Activated naive CD8-positive, alpha-beta T cell treated with anti-CD3 and anti-CD28 coated beads, Interleukin-2, amount 50 U/mL, for 24 hours (primary cell): ENCODE results near the gene MAPK1.
"Not testable (repeated sequence)": the region's sequence is repeated elsewhere in the genome, so short reads cannot be mapped to it uniquely, and the experiment has no call there.

Experiments
- ATAC-seq: fragments of 150-1000 bp; cut with Tn5 transposase; one replicate; pipeline ENCODE4 v1.10.0; 2021
- DNase-seq: peaks from one replicate; pipeline ENCODE4 v3.0.0; 2021
- H3K27ac Mint-ChIP-seq: one replicate; pipeline ENCODE4 v1.8.0; 2021; ENCODE audit warnings: mild to moderate bottlenecking, mixed read lengths
- H3K27me3 Mint-ChIP-seq: one replicate; pipeline ENCODE4 v1.8.0; 2021; ENCODE audit warnings: mixed read lengths
- H3K36me3 Mint-ChIP-seq: one replicate; pipeline ENCODE4 v1.8.0; 2021; ENCODE audit warnings: low read depth, mixed read lengths
- H3K4me1 Mint-ChIP-seq: one replicate; pipeline ENCODE4 v1.8.0; 2021; ENCODE audit warnings: mixed read lengths
- H3K4me3 Mint-ChIP-seq: one replicate; pipeline ENCODE4 v1.8.0; 2021; ENCODE audit warnings: mild to moderate bottlenecking, moderate library complexity, mixed read lengths
- H3K9me3 Mint-ChIP-seq: one replicate; pipeline ENCODE4 v1.8.0; 2021; ENCODE audit warnings: mixed read lengths

The MAPK1 gene

GRCh38 chr22:21896275-21896674 lies 28.8 kb upstream of the MAPK1 start:
- not testable (repeated sequence) for H3K4me3 Mint-ChIP-seq

GRCh38 chr22:21894799-21895198 lies 27.4 kb upstream of the MAPK1 start:
- Mint-ChIP-seq H3K27me3 (no peaks in the 10 kb centered on the region), H3K4me1 (no peaks in the 10 kb centered on the region), H3K9me3 (no peaks in the 10 kb centered on the region), H3K27ac (no peak overlapping the region), H3K4me3 (no peak overlapping the region), H3K36me3 (no peaks in the 10 kb centered on the region)
- ATAC-seq = no peak
- no peak for DNase-seq

More at GRCh38 chr22:21896275-21896674, 28.8 kb upstream of the MAPK1 start:
- not testable (repeated sequence) for H3K27me3 Mint-ChIP-seq, DNase-seq, H3K27ac Mint-ChIP-seq, ATAC-seq, H3K9me3 Mint-ChIP-seq, H3K36me3 Mint-ChIP-seq, H3K4me1 Mint-ChIP-seq

GRCh38 chr22:21889251-21889990 lies 22.0 kb upstream of the MAPK1 start:
- H3K27ac Mint-ChIP-seq = no peak overlapping the region
- H3K4me1 Mint-ChIP-seq = no peaks in the 10 kb centered on the region
- H3K9me3 Mint-ChIP-seq = no peaks in the 10 kb centered on the region
- H3K36me3 Mint-ChIP-seq = no peaks in the 10 kb centered on the region
- no peak for ATAC-seq
- H3K4me3 Mint-ChIP-seq = no peak overlapping the region
- DNase-seq = no peak
- peaks cover 2% of the 10 kb centered on the region for H3K27me3 Mint-ChIP-seq

GRCh38 chr22:21887841-21888240 lies 20.4 kb upstream of the MAPK1 start:
- Mint-ChIP-seq H3K27me3 (peaks cover 2% of the 10 kb centered on the region), H3K4me1 (no peaks in the 10 kb centered on the region), H3K9me3 (no peaks in the 10 kb centered on the region), H3K36me3 (no peaks in the 10 kb centered on the region), H3K27ac (no peak overlapping the region), H3K4me3 (no peak overlapping the region)
- ATAC-seq (no peak), DNase-seq (no peak)

GRCh38 chr22:21883930-21884329 lies 16.5 kb upstream of the MAPK1 start:
- not testable (repeated sequence) for DNase-seq, H3K27ac Mint-ChIP-seq, H3K4me1 Mint-ChIP-seq, H3K9me3 Mint-ChIP-seq, H3K36me3 Mint-ChIP-seq, ATAC-seq, H3K27me3 Mint-ChIP-seq, H3K4me3 Mint-ChIP-seq

- not testable (repeated sequence) for H3K27ac Mint-ChIP-seq, H3K27me3 Mint-ChIP-seq, DNase-seq, H3K4me3 Mint-ChIP-seq, H3K4me1 Mint-ChIP-seq, ATAC-seq, H3K9me3 Mint-ChIP-seq, H3K36me3 Mint-ChIP-seq
These were observed 15.4 kb upstream of the MAPK1 start for GRCh38 chr22:21882754-21883333.

GRCh38 chr22:21881841-21882753 lies 14.7 kb upstream of the MAPK1 start:
- Mint-ChIP-seq H3K27ac (no peak overlapping the region), H3K36me3 (no peaks in the 10 kb centered on the region)

GRCh38 chr22:21876486-21877176 lies 9.2 kb upstream of the MAPK1 start:
- Mint-ChIP-seq H3K4me1 (peaks cover 21% of the 10 kb centered on the region), H3K27ac (peak overlapping the region; percentile 92), H3K27me3 (no peaks in the 10 kb centered on the region), H3K36me3 (no peaks in the 10 kb centered on the region), H3K4me3 (peak overlapping the region; percentile 53), H3K9me3 (no peaks in the 10 kb centered on the region)
- ATAC-seq (peak; percentile 98), DNase-seq (peak; percentile 12)

More at GRCh38 chr22:21881841-21882753, 14.7 kb upstream of the MAPK1 start:
- H3K4me1 Mint-ChIP-seq = peaks cover 4% of the 10 kb centered on the region
- no peaks in the 10 kb centered on the region for H3K27me3 Mint-ChIP-seq
- ATAC-seq = no peak
- no peak for DNase-seq
- no peak overlapping the region for H3K4me3 Mint-ChIP-seq
- H3K9me3 Mint-ChIP-seq = no peaks in the 10 kb centered on the region

- DNase-seq, H3K9me3 Mint-ChIP-seq, H3K27me3 Mint-ChIP-seq, H3K4me3 Mint-ChIP-seq, H3K27ac Mint-ChIP-seq, ATAC-seq, H3K36me3 Mint-ChIP-seq: not testable (repeated sequence)
- peaks cover 19% of the 10 kb centered on the region for H3K4me1 Mint-ChIP-seq
These were observed 7.5 kb upstream of the MAPK1 start for GRCh38 chr22:21874953-21875352.

GRCh38 chr22:21873619-21874018 lies 6.2 kb upstream of the MAPK1 start:
- DNase-seq (no peak), ATAC-seq (no peak)
- Mint-ChIP-seq H3K27ac (no peak overlapping the region), H3K9me3 (no peaks in the 10 kb centered on the region), H3K36me3 (no peaks in the 10 kb centered on the region), H3K4me3 (no peak overlapping the region), H3K27me3 (no peaks in the 10 kb centered on the region), H3K4me1 (peaks cover 25% of the 10 kb centered on the region)

- DNase-seq, H3K27me3 Mint-ChIP-seq, H3K4me3 Mint-ChIP-seq, H3K36me3 Mint-ChIP-seq, H3K9me3 Mint-ChIP-seq, H3K27ac Mint-ChIP-seq, ATAC-seq: not testable (repeated sequence)
- peaks cover 34% of the 10 kb centered on the region for H3K4me1 Mint-ChIP-seq
These were observed 5.3 kb upstream of the MAPK1 start for GRCh38 chr22:21872741-21873140.

- peak overlapping the region; percentile 80 for H3K4me3 Mint-ChIP-seq
- DNase-seq (no peak), ATAC-seq (no peak)
- H3K27ac Mint-ChIP-seq = peak overlapping the region; percentile 99
- peaks cover 9% of the 10 kb centered on the region for H3K36me3 Mint-ChIP-seq
- H3K4me1 Mint-ChIP-seq = peaks cover 39% of the 10 kb centered on the region
- H3K27me3 Mint-ChIP-seq = no peaks in the 10 kb centered on the region
- H3K9me3 Mint-ChIP-seq = peaks cover 4% of the 10 kb centered on the region
These were observed 1.2 kb upstream of the MAPK1 start for GRCh38 chr22:21868651-21869050.

GRCh38 chr22:21866833-21867527 lies 465 bp downstream of the MAPK1 start:
- peak; percentile 46 for DNase-seq
- peak overlapping the region; percentile 96 for H3K4me3 Mint-ChIP-seq
- ATAC-seq = peak; percentile 1
- H3K27ac Mint-ChIP-seq = peak overlapping the region; percentile 94
- peaks cover 55% of the 10 kb centered on the region for H3K4me1 Mint-ChIP-seq
- H3K27me3 Mint-ChIP-seq = no peaks in the 10 kb centered on the region
- H3K36me3 Mint-ChIP-seq = peaks cover 15% of the 10 kb centered on the region
- peaks cover 4% of the 10 kb centered on the region for H3K9me3 Mint-ChIP-seq

- Mint-ChIP-seq H3K4me3 (peak overlapping the region; percentile 96), H3K27me3 (no peaks in the 10 kb centered on the region), H3K4me1 (peaks cover 73% of the 10 kb centered on the region), H3K27ac (no peak overlapping the region), H3K36me3 (peaks cover 15% of the 10 kb centered on the region), H3K9me3 (peaks cover 4% of the 10 kb centered on the region)
- ATAC-seq = no peak
- DNase-seq = peak; percentile 34
These were observed 2.4 kb downstream of the MAPK1 start for GRCh38 chr22:21865041-21865440.
